ENCODE measurements around the gene A2M. TPM values are rescaled to one million over a fixed set of nuclear protein-coding genes. Genes with fewer than 3 reads are reported as not detected.

A2M gene
- total and polyA plus RNA-seq, 2 of the 8 experiments (the other 6 are each of a cell fraction or from before 2014, with no cell fraction given) = 0.15 TPM; not detected in 1

DNA sequence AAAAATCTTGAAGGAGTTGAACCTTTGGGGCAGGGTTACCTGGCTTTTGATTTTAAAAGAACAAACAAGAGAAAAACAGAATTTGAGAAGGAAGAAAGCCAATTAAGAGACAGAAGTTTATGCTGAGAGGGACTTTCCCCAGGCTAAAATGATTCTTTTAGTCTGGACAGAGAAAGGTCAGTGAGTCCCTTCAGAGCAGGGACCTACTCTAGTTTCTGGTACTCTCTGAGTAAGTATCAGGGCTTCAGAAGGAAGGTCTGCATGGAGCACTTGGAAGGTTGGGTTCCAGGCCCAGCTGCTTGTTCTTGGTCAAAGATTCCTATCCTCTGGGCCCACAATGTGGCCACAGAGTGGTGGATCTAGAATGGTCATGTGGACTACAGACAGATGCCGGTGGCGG, 66.8 kb downstream of the A2M start:
- no peak overlapping the region for H3K4ac ChIP-seq (replicated peaks; ENCODE audit: insufficient read length, low read depth, low read length)
- no peak overlapping the region for H4K8ac ChIP-seq (ENCODE audit: extremely low read depth, insufficient read depth, low read length)
- no peaks in the 10 kb centered on the region for H3K23me2 ChIP-seq (ENCODE audit: low read depth, low read length)
- no peaks in the 10 kb centered on the region for H3K36me3 ChIP-seq (ENCODE audit: control insufficient read depth in 2 of 4, insufficient read depth in 4 of 4, low read length in 3 of 4)
- no peak overlapping the region for H4K5ac ChIP-seq (ENCODE audit: insufficient read length, low read depth, low read length)
- H3K79me1 ChIP-seq (ENCODE audit: low read depth, low read length) = no peaks in the 10 kb centered on the region
- H3K27ac ChIP-seq (ENCODE audit: low read depth, low read length) = no peak overlapping the region
- H2AFZ ChIP-seq (ENCODE audit: low read length) = no peak overlapping the region
- H3K14ac ChIP-seq (ENCODE audit: insufficient read length) = no peak overlapping the region
- no peak overlapping the region for H3K18ac ChIP-seq (ENCODE audit: extremely low read depth, low read length)
- no peak overlapping the region for H3K56ac ChIP-seq (replicated peaks; ENCODE audit: insufficient read length, low read depth, low read length)
- no peaks in the 10 kb centered on the region for H3K79me2 ChIP-seq (ENCODE audit: control insufficient read depth in 1 of 2, insufficient read depth in 2 of 2, low read length in 2 of 2)
- no peaks in the 10 kb centered on the region for H3K4me1 ChIP-seq (replicated peaks in 1 of 4; ENCODE audit: control insufficient read depth in 3 of 4, insufficient read depth in 4 of 4, low read length in 3 of 4)
- no peak overlapping the region for H2BK5ac ChIP-seq (ENCODE audit: low read depth, low read length)
- no peak overlapping the region for H2BK15ac ChIP-seq (ENCODE audit: low read length)
- DNase-seq (ENCODE audit: low read depth in 1 of 2, low spot score in 2 of 2) (no peak), FAIRE-seq (no peak)
- H2BK12ac ChIP-seq (ENCODE audit: low read depth, low read length) = no peak overlapping the region
- H4K91ac ChIP-seq (replicated peaks; ENCODE audit: insufficient read length, low read length) = no peak overlapping the region
- H3K27me3 ChIP-seq (replicated peaks in 1 of 4; ENCODE audit: control insufficient read depth in 3 of 4, extremely low read depth in 1 of 4, insufficient read depth in 3 of 4, low read length in 3 of 4) = no peaks in the 10 kb centered on the region
- no peaks in the 10 kb centered on the region for H4K20me1 ChIP-seq (replicated peaks in 1 of 2; ENCODE audit: control insufficient read depth in 1 of 2, insufficient read depth in 2 of 2, low read length in 2 of 2)
- no peak overlapping the region for H2BK20ac ChIP-seq (ENCODE audit: low read length)
- ChIA-PET CTCF (ENCODE audit: partially characterized antibody) (interaction anchor here (0.6 to 4.0 kb wide), 33 partner anchors 8 to 659 kb away, joined by 3 to 58 read pairs (median 4); no protein-coding TSS in a partner anchor), POLR2A (ENCODE audit: partially characterized antibody) (interaction anchor here (3.0 to 4.2 kb wide), 2 partner anchors 16 to 104 kb away, joined by 20 to 25 read pairs; no protein-coding TSS in a partner anchor)
- no peak overlapping the region for H3K9ac ChIP-seq (replicated peaks in 1 of 4; ENCODE audit: extremely low read depth in 1 of 4, low read depth in 3 of 4, low read length in 3 of 4)
- H3K9me3 ChIP-seq (ENCODE audit: insufficient read depth in 2 of 2, low read depth in 1 of 2, low read length in 1 of 2) = no peaks in the 10 kb centered on the region
- no peak overlapping the region for H3K4me3 ChIP-seq (ENCODE audit: extremely low read depth in 1 of 4, insufficient read depth in 2 of 4, low read depth in 3 of 4, low read length in 4 of 4)
- H2AK5ac ChIP-seq (ENCODE audit: low read depth, low read length) = no peak overlapping the region
- WGBS, 2 experiments (ENCODE audit: extremely low coverage in 1 of 2, insufficient coverage in 1 of 2, insufficient read length in 1 of 2, insufficient replicate concordance in 2 of 2, low coverage in 1 of 2, low lambda C conversion rate in 2 of 2, missing lambda C conversion rate in 1 of 2) = 100% methylated on average over 2 of the region's 2 CpGs; no CpG with 5 or more reads in 1 of the 2 experiments
- H3K23ac ChIP-seq (ENCODE audit: insufficient read length) = no peak overlapping the region
- no peak overlapping the region for H3K4me2 ChIP-seq (ENCODE audit: insufficient read depth in 1 of 2, low read depth in 2 of 2, low read length in 2 of 2)
- TF ChIP-seq RNF2 (IDR thresholded peaks at IDR 0.05; ENCODE audit: borderline replicate concordance, low read depth, low read length, missing control alignments, poor library complexity, severe bottlenecking) (no peak), SP4 (IDR thresholded peaks at IDR 0.05; ENCODE audit: low read length) (no peak), KDM1A (IDR thresholded peaks at IDR 0.05; ENCODE audit: borderline replicate concordance, low read length) (no peak), JUND (IDR thresholded peaks at IDR 0.05; ENCODE audit: low read length) (no peak), TAF7 (optimal IDR thresholded peaks at IDR 0.05; ENCODE audit: borderline replicate concordance, low read depth, low read length) (no peak), GABPA (IDR thresholded peaks at IDR 0.05; ENCODE audit: borderline replicate concordance, insufficient read depth, low read length) (no peak)
- H2BK120ac ChIP-seq (replicated peaks; ENCODE audit: low read depth, low read length) = no peak overlapping the region

Measured in H1 (cell line).